HG02678 (cell line): ENCODE measurements around the gene LRP6.
"Not testable (repeated sequence)": the region's sequence is repeated elsewhere in the genome, so short reads cannot be mapped to it uniquely, and the experiment has no call there.

Experiments used
- ATAC-seq: cut with Tn5 transposase; IDR thresholded peaks from one replicate; pipeline ENCODE4 v1.9.1; 2021; ENCODE audit warnings: mild to moderate bottlenecking, moderate library complexity; ENCODE audit not compliant: unreplicated experiment

Gene LRP6

GRCh38 chr12:12182703-12183365, 84.0 kb downstream of the LRP6 start:
- no peak for ATAC-seq

DNA sequence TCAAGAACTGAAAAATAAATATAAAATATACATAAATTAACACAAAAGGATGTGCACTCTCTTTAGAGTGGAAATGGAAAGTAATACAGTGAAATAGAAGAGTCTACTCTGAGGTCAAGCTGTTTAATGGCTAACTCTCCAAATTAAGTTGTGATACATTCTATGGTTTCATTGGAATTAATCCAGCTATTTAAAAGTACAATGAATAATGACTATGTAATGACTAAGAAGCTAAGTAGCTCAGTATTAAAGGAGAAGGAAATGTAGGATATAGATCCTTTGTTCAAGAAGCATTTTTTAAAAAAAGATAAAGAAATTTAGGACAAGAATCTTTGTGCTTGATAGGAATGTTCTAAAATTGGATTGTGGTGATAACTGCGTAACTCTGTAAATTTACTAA, 85.3 kb downstream of the LRP6 start:
- ATAC-seq = no peak

DNA sequence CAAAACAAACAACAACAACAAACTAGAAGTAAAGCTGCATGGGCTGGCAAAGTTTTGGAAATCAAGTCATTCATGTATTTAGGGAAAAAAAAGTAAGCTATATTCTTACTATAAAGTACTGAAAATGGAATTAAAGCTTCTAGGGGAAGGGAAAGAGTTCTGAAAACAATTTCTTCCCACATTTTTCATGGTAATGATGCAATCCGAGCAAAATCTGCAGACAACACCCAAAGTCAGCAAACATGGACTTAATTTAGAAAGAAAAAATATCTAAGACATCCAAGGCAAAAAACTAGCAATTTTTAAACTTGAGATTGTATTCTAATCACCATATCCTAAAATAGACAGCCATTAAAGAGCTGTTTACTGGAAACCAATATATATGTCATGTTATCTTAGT, 86.3 kb downstream of the LRP6 start:
- no peak for ATAC-seq

DNA sequence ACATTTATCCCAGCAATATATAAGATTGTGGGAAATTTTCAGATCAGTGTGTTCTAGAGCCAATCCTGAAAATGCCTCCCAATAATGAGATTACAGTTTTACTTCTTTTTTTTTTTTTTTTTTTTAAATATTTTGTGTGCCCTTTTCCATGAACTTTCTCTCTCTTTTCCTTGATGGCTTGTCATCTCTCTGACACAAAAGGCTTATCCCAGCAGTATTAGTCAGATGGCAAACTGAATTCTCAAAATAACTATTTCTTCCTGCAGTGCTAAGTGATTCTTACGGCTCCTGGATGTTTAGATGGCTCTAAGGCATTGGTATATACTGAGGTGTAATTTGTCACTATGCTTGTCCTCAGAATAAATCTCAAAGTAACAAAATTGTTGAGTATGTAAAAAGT, 86.7 kb downstream of the LRP6 start:
- no peak for ATAC-seq

DNA sequence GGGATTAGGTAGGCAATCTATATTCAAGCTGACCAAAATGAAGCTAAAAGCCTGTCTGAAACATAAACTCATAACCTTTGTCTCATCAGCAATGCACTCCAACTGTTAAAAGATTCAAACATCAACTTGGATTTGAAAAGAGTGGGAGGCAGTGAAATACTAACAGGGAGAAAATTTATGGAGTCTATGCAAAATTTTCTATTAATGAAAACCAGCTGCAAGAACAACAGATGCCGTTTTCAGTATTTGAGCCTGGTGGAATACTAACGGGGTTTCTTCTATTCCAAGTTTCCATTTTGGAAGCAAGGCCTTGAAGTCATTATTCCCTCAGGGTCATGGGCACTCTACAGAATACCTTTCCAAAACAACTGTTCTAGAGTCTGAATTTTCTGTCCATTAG, 88.3 kb downstream of the LRP6 start:
- no peak for ATAC-seq

GRCh38 chr12:12176402-12176801, 90.4 kb downstream of the LRP6 start:
- peak; percentile 62 for ATAC-seq

DNA sequence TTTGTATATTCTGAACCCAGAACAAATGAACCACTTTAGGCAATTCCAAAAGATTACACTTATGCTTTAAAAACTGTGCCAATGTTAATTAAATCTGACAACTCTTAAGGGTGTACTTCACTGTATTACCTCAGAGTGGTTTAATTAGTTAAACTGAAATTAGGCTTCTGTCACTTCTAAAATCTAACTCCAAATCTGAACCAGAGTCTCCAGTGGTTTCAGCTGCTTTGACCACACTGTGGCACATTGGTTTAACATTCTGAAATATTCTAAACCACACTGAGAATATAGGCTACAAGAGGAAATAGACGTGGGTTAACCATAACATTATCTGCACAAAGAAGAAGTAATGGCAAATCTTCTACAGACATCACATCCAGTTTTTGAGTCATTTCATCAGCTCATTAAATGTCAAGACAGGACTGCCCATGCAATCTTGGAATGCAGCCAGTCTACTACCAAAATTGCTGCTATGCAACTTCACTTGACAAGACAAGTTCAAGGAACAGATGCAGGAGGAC, 94.8 kb downstream of the LRP6 start:
- ATAC-seq = peak; percentile 83

DNA sequence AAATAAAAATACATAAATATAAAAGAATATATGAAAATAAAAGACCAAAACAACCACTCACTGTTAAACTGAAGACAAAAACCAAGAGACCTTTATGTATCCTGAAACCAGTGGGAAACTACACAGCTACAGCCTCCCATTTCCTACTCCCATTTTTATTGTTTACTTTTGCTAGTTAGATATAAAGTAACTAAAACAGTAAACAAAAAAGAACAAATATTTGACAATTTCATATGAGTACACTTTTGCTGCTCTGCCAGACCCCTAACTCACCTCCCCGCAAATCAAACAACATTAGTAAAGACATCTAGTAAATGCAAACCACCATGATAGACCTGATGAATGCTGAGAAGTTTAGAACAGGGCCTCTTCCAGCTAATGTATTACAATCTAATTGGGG, 99.0 kb downstream of the LRP6 start:
- ATAC-seq = no peak

GRCh38 chr12:12166751-12167150, 100.1 kb downstream of the LRP6 start:
- no peak for ATAC-seq

DNA sequence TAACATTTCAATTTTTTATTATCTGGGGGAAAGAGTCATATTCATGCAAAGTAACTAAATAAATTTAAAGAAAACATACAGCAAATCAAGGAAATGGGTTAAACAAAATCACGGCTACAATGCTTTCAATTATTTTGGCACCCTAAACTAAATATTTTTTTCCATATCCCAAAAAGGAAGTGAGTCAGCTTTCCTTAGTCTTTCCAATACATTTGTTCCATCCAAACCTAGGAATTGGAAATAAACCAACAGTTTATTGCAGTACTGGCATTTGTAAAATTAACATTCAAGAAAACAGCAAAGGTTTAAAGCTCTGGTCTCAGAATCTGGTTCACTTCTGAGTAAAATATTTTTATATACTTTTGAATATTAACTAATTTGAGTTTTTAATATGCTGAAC, 106.9 kb downstream of the LRP6 start:
- no peak for ATAC-seq

DNA sequence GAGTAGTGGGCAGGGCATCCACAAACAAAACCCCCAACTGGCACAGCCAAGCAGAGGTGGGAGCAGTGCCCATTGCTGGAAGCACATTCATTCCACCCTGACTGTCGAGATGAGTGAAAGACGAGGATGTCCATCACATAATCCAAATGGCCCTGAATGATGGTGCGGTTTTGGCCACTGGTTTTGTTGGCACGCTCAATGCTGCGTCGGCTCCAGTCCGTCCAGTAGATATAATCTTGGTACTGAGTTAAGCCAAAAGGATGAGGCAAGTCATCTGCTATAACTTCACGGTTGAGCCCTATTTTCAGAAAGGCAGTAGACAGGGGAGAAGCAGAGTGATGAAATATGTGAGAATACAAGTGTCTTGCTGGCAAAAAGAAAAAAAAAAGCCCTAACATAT, 108.0 kb downstream of the LRP6 start:
- ATAC-seq = no peak

GRCh38 chr12:12157424-12157823, 109.4 kb downstream of the LRP6 start:
- no peak for ATAC-seq

GRCh38 chr12:12156828-12157227, 110.0 kb downstream of the LRP6 start:
- no peak for ATAC-seq

- ATAC-seq = no peak
These were observed 110.7 kb downstream of the LRP6 start for GRCh38 chr12:12156116-12156515.

DNA sequence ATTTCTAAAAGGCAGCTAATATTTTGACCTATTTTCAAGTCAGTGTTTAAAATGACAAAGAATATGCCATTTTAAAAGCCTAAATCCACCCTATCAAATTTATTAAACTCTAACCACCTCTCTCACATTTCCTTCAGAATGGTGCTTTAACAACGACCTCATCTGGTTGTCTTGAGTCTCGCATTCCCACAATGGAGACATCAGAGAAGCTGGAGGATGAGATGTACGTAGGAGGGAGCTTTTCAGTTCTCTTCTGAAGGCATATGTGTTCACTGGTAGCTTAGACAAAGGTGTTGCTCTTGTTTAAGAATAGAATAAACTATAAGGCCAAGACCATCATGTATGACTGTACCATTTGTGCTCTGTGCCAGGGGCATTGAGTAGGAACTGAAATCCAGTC, 113.2 kb downstream of the LRP6 start:
- ATAC-seq = no peak

- no peak for ATAC-seq
These were observed 119.7 kb downstream of the LRP6 start for GRCh38 chr12:12147111-12147510.

DNA sequence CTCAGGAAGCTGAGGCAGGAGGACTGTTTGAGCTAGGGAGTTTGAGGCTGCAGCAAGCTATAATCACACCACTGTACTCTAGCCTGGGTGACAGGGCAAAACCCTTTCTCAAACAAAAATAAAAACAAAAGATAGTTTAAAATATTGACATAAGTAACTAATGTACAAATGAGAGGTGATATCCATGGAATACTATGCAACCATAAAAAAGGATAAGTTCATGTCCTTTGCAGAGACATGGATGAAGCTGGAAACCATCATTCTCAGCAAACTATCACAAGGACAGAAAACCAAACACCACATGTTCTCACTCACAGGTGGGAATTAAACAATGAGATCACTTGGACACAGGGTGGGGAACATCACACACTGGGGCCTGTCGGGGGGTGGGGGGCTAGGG, 122.3 kb downstream of the LRP6 start:
- not testable (repeated sequence) for ATAC-seq

GRCh38 chr12:12141000-12141399, 125.8 kb downstream of the LRP6 start:
- no peak for ATAC-seq

DNA sequence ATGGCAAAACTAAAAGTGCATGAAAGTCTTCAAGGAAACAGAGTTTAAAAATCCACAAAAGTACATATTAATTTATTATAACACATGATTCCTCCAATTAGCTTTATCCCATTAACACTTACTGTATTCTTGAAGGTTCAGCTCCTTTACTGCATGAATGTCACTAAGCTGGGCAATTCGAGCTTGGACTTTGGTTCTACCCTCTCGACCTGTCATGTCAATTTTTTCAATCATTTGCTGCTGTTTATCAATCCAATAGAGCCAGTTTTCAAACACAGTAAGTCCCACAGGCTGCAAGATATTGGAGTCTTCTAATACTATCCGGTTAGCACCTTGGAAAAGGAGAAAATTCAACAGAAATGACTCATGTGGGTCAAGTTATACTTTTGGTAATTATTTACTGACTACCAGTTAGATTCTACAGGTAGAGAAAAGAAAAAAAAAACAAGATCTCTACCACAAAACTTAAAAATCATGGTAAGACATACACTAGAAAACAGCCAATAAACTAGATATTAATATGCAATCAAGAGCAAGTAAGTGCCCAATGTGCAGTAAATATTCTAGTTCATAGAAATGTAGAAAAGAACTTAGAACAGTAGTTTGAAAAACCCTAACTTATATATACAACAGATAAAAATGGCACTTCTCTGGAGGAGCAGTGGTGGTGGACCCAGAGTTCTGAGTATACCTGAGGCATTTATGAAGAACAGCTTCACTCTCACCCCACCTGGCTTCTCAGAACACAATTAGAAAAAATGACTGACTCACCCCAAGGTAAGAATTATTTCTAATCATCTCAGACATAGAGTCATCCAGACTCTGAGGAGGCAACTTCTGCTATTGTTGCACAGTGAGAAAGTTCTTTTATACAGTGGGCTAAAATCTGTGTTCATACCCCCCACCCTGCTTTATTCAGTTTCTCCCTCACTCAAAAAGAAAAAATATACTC, 128.4 kb downstream of the LRP6 start:
- no peak for ATAC-seq

DNA sequence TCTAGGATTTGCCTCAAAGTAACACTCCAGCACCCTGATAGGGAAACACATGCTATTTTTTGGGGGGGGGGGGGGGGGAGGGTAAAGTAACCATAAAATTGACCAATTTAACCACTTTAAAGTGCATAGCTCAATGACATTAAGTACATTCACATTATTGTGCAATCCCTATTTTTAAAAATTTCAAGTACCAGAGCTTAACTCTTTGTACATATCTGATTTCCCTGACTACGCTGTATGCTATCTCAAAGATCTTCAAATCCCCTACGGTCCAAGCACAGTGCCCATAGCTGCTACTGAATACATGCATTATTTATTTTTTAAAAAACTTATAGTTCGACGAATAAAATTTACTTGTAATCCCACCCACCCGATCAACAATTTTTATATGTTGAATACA, 133.1 kb downstream of the LRP6 start:
- ATAC-seq = no peak

GRCh38 chr12:12133259-12133658, 133.6 kb downstream of the LRP6 start:
- no peak for ATAC-seq

- no peak for ATAC-seq
These were observed 138.2 kb downstream of the LRP6 start for GRCh38 chr12:12128670-12129069.
